Vagina (tissue), 2 donors: Measurements from ENCODE around the gene NUTM2F.
"Not testable (repeated sequence)": the region's sequence is repeated elsewhere in the genome, so short reads cannot be mapped to it uniquely, and the experiment has no call there.

Experiments used
- CTCF ChIP-seq, 3 experiments: fragments of 450-650 bp in 2 of 3; fragments of 200-600 bp in 1 of 3; sonication (generic) in 1 of 3; IDR thresholded peaks; one replicate each; pipeline ENCODE4 v1.5.1; 2017 to 2019; ENCODE audit warnings: antibody characterized with exemption in 3 of 3, mild to moderate bottlenecking in 2 of 3, moderate library complexity in 2 of 3
- POLR2A ChIP-seq, 2 donors: fragments of 450-650 bp; IDR thresholded peaks; one replicate each; pipeline ENCODE4 v1.6.1; 2017; ENCODE audit warnings: antibody characterized with exemption in 2 of 2, mild to moderate bottlenecking in 2 of 2, moderate library complexity in 2 of 2
- POLR2AphosphoS5 ChIP-seq, 2 donors: sonication (generic); formaldehyde crosslinking; IDR thresholded peaks; one replicate each; pipeline ENCODE4 v1.9.0; 2017; ENCODE audit warnings: antibody characterized with exemption in 2 of 2, mild to moderate bottlenecking in 2 of 2, low read depth in 1 of 2; ENCODE audit not compliant: insufficient read depth in 1 of 2

GRCh38 chr9:94370266-94370665, 41.8 kb upstream of the NUTM2F start:
- TF ChIP-seq CTCF (IDR thresholded peaks at IDR 0.05); POLR2A (IDR thresholded peaks at IDR 0.05); POLR2AphosphoS5 (IDR thresholded peaks at IDR 0.05; ENCODE audit: insufficient read depth in 1 of 2, low read depth in 1 of 2): not testable (repeated sequence)
